Endothelial cell of umbilical vein (primary cell): Measurements from ENCODE around the gene ZNF70. TPM values are rescaled to one million over a fixed set of nuclear protein-coding genes. Genes with fewer than 3 reads are reported as not detected.

ENCODE experiments used
- BruUV-seq: library from RNA; stranded (reverse); fragments of 400-500 nt; replicated peaks from 2 replicates; lab custom pipeline; 2021; lab: Mats Ljungman, UMichigan
- CTCF ChIA-PET: fragments of 300-600, 350-600 bp; sonication (Branson Sonifier 250); formaldehyde crosslinking; loops from one replicate; lab custom pipeline; 2021; ENCODE audit warnings: antibody characterized with exemption, inconsistent platforms; lab: Charles Lee
- POLR2A ChIA-PET: fragments of 300-600, 350-600 bp; sonication (Branson Sonifier 250); formaldehyde crosslinking; loops from one replicate; lab custom pipeline; 2021; ENCODE audit warnings: antibody characterized with exemption, inconsistent platforms; lab: Charles Lee
- DNase-seq: peaks from one replicate; pipeline ENCODE4 v3.0.0-alpha.2; 2011; ENCODE audit warnings: low read depth, low spot score
- FAIRE-seq: peaks from 2 replicates; lab custom pipeline; 2011; peaks lifted over from hg19 to GRCh38; lab: Jason Lieb, UNC
- H2AFZ ChIP-seq: 2 replicates; pipeline ENCODE4 v1.6.0; 2012; ENCODE audit warnings: low read depth, low read length, control low read depth, inconsistent platforms
- H3K27ac ChIP-seq: 2 replicates; pipeline ENCODE4 v1.5.1; 2011; ENCODE audit warnings: low read depth, mild to moderate bottlenecking, control low read depth, low read length, moderate library complexity; ENCODE audit not compliant: insufficient read depth
- H3K27me3 ChIP-seq, 2 experiments: 2 replicates each; pipeline versions ENCODE4 v1.6.0 to v1.6.1; 2011; ENCODE audit warnings: low read length in 2 of 2, mixed read lengths in 1 of 2; ENCODE audit not compliant: control insufficient read depth in 2 of 2, insufficient read depth in 2 of 2
- H3K36me3 ChIP-seq, 2 experiments: 2 replicates in 1 of 2; 3 replicates in 1 of 2; pipeline ENCODE4 v1.5.1; 2011; ENCODE audit warnings: low read length in 2 of 2, mild to moderate bottlenecking in 1 of 2, moderate library complexity in 1 of 2; ENCODE audit not compliant: control insufficient read depth in 2 of 2, insufficient read depth in 2 of 2; ENCODE audit errors: extremely low read depth in 1 of 2
- H3K4me1 ChIP-seq: 3 replicates; pipeline ENCODE4 v1.5.1; 2011; ENCODE audit warnings: mild to moderate bottlenecking, low read length; ENCODE audit not compliant: control insufficient read depth, insufficient read depth; ENCODE audit errors: extremely low read depth
- H3K4me2 ChIP-seq: 2 replicates; pipeline ENCODE4 v1.6.1; 2011; ENCODE audit warnings: low read length, control low read depth, mixed read lengths; ENCODE audit not compliant: insufficient read depth
- H3K4me3 ChIP-seq, 3 experiments: fragments of 200-600 bp in 1 of 3; sonication (generic), shearing (Covaris generic) in 1 of 3; replicated peaks in 1 of 3; 2 replicates each; pipeline ENCODE4 v1.5.1; 2011 to 2016; ENCODE audit warnings: control low read depth in 3 of 3, low read length in 3 of 3, mild to moderate bottlenecking in 2 of 3, inconsistent platforms in 1 of 3, low read depth in 1 of 3, moderate library complexity in 1 of 3; ENCODE audit not compliant: insufficient read depth in 1 of 3
- H3K79me2 ChIP-seq: 2 replicates; pipeline ENCODE4 v1.6.0; 2012; ENCODE audit warnings: low read length, inconsistent platforms; ENCODE audit not compliant: control insufficient read depth, insufficient read depth
- H3K9ac ChIP-seq: replicated peaks from 2 replicates; pipeline ENCODE3; 2011; ENCODE audit warnings: low read length, control low read depth; ENCODE audit not compliant: insufficient read depth; ENCODE audit errors: extremely low read depth
- H3K9me1 ChIP-seq: replicated peaks from 3 replicates; pipeline ENCODE4 v1.6.0; 2011; ENCODE audit warnings: mild to moderate bottlenecking, low read length; ENCODE audit not compliant: control insufficient read depth, insufficient read depth; ENCODE audit errors: extremely low read depth
- H3K9me3 ChIP-seq: replicated peaks from 2 replicates; pipeline ENCODE4 v1.5.1; 2012; ENCODE audit warnings: low read length, inconsistent platforms; ENCODE audit not compliant: control insufficient read depth, insufficient read depth
- H4K20me1 ChIP-seq: replicated peaks from 2 replicates; pipeline ENCODE3; 2011; ENCODE audit warnings: mild to moderate bottlenecking, low read length; ENCODE audit not compliant: control insufficient read depth, insufficient read depth; ENCODE audit errors: extremely low read depth
- EZH2 ChIP-seq: IDR thresholded peaks from 2 replicates; pipeline ENCODE4 v1.6.1; 2012; ENCODE audit warnings: borderline replicate concordance, low read depth, mild to moderate bottlenecking, moderate library complexity, low read length, inconsistent platforms; ENCODE audit not compliant: severe bottlenecking
- FOS ChIP-seq: IDR thresholded peaks from 2 replicates; pipeline ENCODE4 v1.6.1; 2011; ENCODE audit warnings: mild to moderate bottlenecking, low read length, moderate library complexity, borderline replicate concordance; ENCODE audit not compliant: insufficient read depth
- GATA2 ChIP-seq: IDR thresholded peaks from 2 replicates; pipeline ENCODE4 v1.7.0; 2011; ENCODE audit warnings: low read depth, mild to moderate bottlenecking, moderate library complexity, mixed read lengths, low read length; ENCODE audit not compliant: insufficient read length, insufficient read depth
- JUN ChIP-seq: IDR thresholded peaks from 2 replicates; pipeline ENCODE4 v1.6.1; 2011; ENCODE audit warnings: borderline replicate concordance, low read depth; ENCODE audit not compliant: insufficient read length, insufficient read depth
- MYC ChIP-seq: IDR thresholded peaks from one replicate; pipeline ENCODE4 v1.6.1; 2011; ENCODE audit warnings: mild to moderate bottlenecking, low read depth, low read length
- POLR2A ChIP-seq: IDR thresholded peaks from 2 replicates; pipeline ENCODE4 v1.6.1; 2012; ENCODE audit warnings: low read depth, mild to moderate bottlenecking, control low read depth, low read length
- POLR2AphosphoS5 ChIP-seq: IDR thresholded peaks from 2 replicates; pipeline ENCODE4 v1.6.1; 2012; ENCODE audit warnings: low read depth, mild to moderate bottlenecking, control low read depth, low read length, moderate library complexity; ENCODE audit not compliant: insufficient read depth
- dilution Hi-C: fragments of 300-500 bp; cut with MboI; formaldehyde crosslinking; loops from one replicate; pipeline ENCODE4 v1.15.0; 2019; ENCODE audit warnings: low sequenced_read_pairs; ENCODE audit not compliant: extremely low pct_ligation_motif_present
- intact Hi-C: fragments of 100-400 bp; cut with micrococcal nuclease; formaldehyde crosslinking; loops from one replicate; pipeline ENCODE4 v1.10.0; 2022
- polyA plus RNA-seq, 4 experiments: library from polyadenylated mRNA; depleted of rRNA in 3 of 4; stranded (reverse) in 3 of 4; unstranded in 1 of 4; fragments of >200 nt; gene quantifications; 2 replicates each; pipeline versions ENCODE4 v1.2.1 to v1.2.3, GENCODE V29; 2011 to 2012; ENCODE audit warnings: missing spikeins in 1 of 4
- total RNA-seq: library from RNA; stranded (reverse); gene quantifications from 2 replicates; pipeline ENCODE4 v1.2.3, GENCODE V29; 2021
- TF ChIP-seq, protein P1 (sequence below): IDR thresholded peaks from 2 replicates; pipeline ENCODE4 v1.6.1; 2011; ENCODE audit not compliant: insufficient read depth, insufficient read length
- TF ChIP-seq, protein P2 (sequence below), 2 donors: IDR thresholded peaks; 1 replicate in 1 of 2; 2 replicates in 1 of 2; pipeline ENCODE4 v1.5.1; 2011; ENCODE audit warnings: low read length in 2 of 2, mild to moderate bottlenecking in 2 of 2, moderate library complexity in 2 of 2, control low read depth in 1 of 2, inconsistent platforms in 1 of 2, low read depth in 1 of 2; ENCODE audit not compliant: insufficient read depth in 1 of 2; ENCODE audit errors: extremely low read depth in 1 of 2

Gene ZNF70
- total and polyA plus RNA-seq, 2 donors (not counting 3 experiments of a cell fraction or from before 2014, with no cell fraction given) = 1.9 to 6.2 TPM

- peaks cover 10% of the 10 kb centered on the region for H3K4me1 ChIP-seq
- no peak for FAIRE-seq
- no peak overlapping the region for H3K4me2 ChIP-seq
- H3K36me3 ChIP-seq = peaks cover 5 to 23% of the 10 kb centered on the region in 2 experiments
- ChIA-PET POLR2A (no interaction called here), CTCF (interaction anchor here (1.0 to 1.2 kb wide), 3 partner anchors 8 to 104 kb away, joined by 3 to 7 read pairs (median 4); no protein-coding TSS in a partner anchor)
- intact Hi-C loops = no loop called here
- no peaks in the 10 kb centered on the region for H3K79me2 ChIP-seq
- H2AFZ ChIP-seq = no peak overlapping the region
- DNase-seq = no peak
- no peaks in the 10 kb centered on the region for H4K20me1 ChIP-seq
- H3K4me3 ChIP-seq = no peak overlapping the region
- dilution Hi-C loops = no loop called here
- H3K9me3 ChIP-seq = no peaks in the 10 kb centered on the region
- no peaks in the 10 kb centered on the region for H3K27me3 ChIP-seq
- no peaks in the 10 kb centered on the region for H3K9me1 ChIP-seq
- H3K27ac ChIP-seq = no peak overlapping the region
- TF ChIP-seq, protein P1, sequence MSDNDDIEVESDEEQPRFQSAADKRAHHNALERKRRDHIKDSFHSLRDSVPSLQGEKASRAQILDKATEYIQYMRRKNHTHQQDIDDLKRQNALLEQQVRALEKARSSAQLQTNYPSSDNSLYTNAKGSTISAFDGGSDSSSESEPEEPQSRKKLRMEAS = no peak
- TF ChIP-seq POLR2A (no peak), MYC (no peak), FOS (no peak), JUN (no peak), EZH2 (no peak), GATA2 (no peak), POLR2AphosphoS5 (no peak)
- TF ChIP-seq, protein P2, sequence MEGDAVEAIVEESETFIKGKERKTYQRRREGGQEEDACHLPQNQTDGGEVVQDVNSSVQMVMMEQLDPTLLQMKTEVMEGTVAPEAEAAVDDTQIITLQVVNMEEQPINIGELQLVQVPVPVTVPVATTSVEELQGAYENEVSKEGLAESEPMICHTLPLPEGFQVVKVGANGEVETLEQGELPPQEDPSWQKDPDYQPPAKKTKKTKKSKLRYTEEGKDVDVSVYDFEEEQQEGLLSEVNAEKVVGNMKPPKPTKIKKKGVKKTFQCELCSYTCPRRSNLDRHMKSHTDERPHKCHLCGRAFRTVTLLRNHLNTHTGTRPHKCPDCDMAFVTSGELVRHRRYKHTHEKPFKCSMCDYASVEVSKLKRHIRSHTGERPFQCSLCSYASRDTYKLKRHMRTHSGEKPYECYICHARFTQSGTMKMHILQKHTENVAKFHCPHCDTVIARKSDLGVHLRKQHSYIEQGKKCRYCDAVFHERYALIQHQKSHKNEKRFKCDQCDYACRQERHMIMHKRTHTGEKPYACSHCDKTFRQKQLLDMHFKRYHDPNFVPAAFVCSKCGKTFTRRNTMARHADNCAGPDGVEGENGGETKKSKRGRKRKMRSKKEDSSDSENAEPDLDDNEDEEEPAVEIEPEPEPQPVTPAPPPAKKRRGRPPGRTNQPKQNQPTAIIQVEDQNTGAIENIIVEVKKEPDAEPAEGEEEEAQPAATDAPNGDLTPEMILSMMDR (IDR thresholded peaks at IDR 0.05; ENCODE audit: extremely low read depth in 1 of 2, insufficient read depth in 1 of 2, low read depth in 1 of 2, low read length in 2 of 2) = no peak
- no TSS peak for BruUV-seq
- no peak overlapping the region for H3K9ac ChIP-seq
Observed at GRCh38 chr22:23745791-23746190, 5.1 kb downstream of the ZNF70 start.
